Measurements from ENCODE around the gene SBF1.

- TF ChIP-seq CTCF (IDR thresholded peaks at IDR 0.05) (no peak), POLR2A (IDR thresholded peaks at IDR 0.05) (no peak)
These were observed 55.7 kb downstream of the SBF1 start for GRCh38 chr22:50419116-50419515.

Data from heart left ventricle (tissue), 13 donors.